ENCODE data around the gene AHDC1.

DNA sequence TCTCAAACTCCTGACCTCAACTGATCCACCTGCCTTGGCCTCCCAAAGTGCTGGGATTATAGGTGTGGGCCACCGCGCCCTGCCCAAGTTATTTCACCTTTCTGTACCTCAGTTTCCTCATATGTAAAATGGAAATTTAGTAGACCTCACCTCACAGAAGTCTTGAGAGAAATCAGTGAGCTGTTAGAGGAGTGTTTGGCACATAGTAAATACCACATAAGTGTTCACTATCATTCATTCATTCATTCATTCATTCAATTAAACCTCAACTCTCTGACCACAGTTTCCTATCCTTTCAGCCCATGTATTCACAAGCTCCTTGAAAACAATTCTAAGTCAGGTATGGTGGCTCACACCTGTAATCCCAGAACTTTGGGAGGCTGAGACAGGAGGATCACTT, 34.9 kb upstream of the AHDC1 start:
- TF ChIP-seq, protein P1, sequence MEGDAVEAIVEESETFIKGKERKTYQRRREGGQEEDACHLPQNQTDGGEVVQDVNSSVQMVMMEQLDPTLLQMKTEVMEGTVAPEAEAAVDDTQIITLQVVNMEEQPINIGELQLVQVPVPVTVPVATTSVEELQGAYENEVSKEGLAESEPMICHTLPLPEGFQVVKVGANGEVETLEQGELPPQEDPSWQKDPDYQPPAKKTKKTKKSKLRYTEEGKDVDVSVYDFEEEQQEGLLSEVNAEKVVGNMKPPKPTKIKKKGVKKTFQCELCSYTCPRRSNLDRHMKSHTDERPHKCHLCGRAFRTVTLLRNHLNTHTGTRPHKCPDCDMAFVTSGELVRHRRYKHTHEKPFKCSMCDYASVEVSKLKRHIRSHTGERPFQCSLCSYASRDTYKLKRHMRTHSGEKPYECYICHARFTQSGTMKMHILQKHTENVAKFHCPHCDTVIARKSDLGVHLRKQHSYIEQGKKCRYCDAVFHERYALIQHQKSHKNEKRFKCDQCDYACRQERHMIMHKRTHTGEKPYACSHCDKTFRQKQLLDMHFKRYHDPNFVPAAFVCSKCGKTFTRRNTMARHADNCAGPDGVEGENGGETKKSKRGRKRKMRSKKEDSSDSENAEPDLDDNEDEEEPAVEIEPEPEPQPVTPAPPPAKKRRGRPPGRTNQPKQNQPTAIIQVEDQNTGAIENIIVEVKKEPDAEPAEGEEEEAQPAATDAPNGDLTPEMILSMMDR (IDR thresholded peaks at IDR 0.05), result no peak
- TF ChIP-seq EP300 (IDR thresholded peaks at IDR 0.05) (no peak), POLR2AphosphoS5 (IDR thresholded peaks at IDR 0.05) (no peak)

Measured in stomach (tissue), 4 donors.